ENCODE results near the gene NCOA3.
"Not testable (repeated sequence)": the region's sequence is repeated elsewhere in the genome, so short reads cannot be mapped to it uniquely, and the experiment has no call there.

Gene NCOA3

DNA sequence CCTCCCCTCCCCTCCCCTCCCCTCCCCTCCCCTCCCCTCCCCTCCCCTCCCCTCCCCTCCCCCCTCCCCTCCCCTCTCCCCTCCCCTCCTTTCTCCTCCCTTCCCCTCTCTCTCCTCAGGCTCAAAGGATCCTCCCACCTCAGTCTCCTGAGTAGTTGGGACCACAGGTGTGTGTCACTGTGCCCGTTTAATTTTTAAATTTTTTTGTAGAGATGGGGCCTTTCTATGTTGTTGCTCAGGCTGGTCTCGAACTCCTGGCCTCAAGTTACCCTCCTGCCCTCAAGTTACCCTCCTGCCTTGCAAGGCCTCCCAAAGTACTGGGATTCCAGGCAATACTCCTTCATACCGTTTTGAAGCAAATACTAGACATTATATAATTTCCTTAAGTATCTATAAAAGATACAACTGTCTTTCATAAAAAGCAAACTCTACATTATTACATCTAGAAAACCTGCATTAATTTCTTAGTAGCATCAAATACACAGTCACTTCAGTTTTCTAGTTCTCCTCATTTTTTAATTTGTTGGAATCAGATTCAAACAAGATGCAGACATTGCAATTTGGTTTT, 39.8 kb downstream of the NCOA3 start:
- no peak for DNase-seq

DNA sequence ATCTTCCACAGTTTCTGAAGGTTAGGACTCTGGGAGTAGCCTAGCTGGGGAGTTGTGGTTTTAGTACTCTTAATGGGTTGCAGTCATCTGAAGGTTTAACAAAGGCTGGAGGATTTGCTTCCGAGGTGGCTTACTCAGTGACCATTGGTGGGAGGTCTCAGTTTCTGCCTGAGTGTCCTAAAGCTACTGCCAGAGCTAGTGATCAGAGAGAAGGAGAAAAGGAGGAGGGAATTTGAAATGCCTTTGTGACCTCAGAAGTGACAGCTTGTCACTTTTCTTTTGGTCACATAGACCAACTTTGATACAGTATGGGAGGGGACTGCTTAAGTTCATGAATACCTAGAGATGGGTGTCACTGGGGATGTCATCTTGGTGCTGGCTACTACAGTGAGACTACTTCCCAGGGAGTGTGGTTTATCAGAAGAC, 41.3 kb downstream of the NCOA3 start:
- DNase-seq = no peak

DNA sequence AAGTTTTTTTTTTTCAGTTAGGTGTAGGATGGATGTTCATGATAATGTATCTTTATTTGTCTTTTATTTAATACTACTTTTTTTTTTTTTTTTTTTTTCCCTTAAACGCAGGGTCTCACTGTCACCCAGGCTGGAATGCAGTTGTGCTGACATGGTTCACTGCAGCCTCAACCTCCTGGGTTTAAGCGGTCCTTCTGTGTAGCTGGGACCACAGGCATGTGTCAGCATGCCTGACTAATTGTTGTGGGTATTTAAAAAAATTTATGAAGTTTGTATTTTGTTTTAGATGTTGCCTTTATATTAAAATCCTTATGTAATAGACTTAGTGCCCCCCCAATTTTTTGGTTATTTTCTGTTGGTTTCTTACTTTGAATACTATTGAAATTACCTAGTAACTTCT, 42.6 kb downstream of the NCOA3 start:
- DNase-seq = no peak

DNA sequence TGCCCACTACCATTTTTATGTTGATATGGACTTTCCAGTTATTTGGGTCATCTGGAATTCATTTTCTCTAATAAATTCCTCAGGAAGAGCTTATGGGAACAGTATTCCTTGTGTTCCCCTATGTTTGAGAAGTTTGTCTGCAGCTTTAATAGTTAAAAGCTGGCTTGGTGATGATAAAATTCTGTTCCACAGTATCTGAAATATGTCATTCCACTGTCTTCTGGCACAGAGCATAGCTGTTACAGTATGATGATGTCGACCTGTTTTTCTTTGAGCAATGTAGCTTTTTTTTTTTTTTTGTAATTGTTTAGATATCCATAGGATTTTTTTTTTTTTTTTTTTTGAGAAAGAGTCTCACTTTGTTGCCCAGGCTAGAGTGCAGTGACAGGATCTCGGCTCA, 43.2 kb downstream of the NCOA3 start:
- no peak for DNase-seq

DNA sequence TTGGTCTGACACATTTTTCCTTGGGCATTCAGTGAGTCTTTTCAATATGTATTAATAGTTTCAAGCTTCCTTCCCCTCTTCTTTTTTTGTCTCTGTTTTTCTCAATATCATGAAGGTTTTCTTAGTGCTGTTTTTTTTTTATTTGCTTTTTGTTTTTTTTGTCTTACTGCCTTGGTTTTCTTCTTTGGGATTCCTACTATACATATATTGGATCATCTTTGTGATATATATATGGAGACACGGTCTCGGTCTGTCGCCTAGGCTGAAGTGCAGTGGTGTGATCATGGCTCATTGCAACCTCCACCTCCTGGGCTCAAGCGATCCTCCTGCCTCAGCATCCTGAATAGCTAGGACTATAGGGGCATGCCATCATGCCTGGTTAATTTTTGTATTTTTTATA, 43.8 kb downstream of the NCOA3 start:
- DNase-seq = no peak

DNA sequence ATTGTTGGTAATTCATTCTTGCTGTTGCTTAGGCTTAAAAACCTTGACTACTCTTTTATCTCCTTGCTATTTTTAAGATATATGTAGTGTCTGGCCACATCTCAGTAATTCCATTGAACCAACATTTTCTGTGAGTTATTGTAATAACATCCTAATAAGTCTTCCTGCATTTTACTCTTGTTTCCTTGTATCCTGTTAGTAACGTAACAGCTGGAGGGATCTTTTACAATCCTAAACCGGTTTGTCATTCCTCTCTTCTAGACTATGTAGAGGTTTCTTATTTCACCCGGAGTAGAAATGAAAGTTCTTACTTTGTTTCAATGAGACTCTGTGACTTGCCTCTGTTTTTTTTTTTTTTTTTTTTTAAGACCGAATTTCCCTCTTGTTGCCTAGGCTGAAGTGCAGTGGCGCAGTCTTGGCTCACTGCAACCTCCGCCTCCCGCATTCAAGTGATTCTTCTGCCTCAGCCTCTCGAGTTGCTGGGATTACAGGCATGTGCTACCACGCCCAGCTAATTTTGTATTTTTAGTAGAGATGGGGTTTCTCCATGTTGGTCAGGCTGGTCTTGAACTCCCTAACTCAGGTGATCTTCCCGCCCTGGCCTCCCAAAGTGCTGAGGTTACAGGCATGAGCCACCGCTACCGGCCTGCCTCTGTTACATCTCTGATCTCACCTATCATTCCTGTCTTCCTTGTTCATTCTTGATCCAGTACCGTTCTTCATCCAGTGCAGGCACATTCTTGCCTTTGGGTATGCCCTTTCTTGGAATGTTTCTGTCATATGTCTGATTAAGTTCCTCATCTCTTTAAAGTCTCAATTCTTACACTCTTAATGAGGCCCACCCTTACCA, 44.7 kb downstream of the NCOA3 start:
- DNase-seq = no peak

DNA sequence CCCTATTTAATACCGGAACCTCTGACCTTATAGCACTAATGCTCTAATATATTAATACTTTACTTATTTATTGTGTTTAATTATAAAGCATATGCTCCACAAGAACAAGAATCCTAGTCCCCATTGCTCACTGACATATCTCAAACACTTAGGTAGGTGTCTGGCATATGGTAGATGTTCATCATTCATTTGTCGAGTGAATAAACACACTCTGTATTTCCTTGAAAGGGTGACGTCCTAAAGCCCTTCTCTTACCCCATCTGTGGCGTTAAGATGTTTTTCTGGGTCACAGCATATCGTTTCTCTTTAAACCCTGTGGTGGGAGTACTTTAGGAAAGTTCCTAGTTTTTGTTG, 45.3 kb downstream of the NCOA3 start:
- DNase-seq = no peak

DNA sequence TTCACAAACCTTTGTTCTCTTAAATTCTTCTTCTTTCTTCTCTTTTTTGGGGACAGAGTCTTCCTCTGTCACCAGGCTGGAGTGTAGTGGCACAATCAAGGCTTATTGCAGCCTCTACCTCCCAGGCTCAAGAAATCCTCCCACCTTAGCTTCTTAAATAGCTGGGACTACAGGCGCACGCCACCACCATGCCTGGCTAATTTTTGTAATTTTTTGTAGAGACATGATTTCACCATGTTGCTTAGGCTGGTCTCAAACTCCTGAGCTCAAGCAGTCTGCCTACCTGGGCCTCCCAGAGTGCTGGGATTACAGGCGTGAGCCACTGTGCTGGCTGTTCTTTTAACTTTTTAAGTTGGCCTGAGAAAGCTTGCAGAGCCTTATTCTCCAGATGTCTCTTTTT, 48.0 kb downstream of the NCOA3 start:
- DNase-seq = no peak

DNA sequence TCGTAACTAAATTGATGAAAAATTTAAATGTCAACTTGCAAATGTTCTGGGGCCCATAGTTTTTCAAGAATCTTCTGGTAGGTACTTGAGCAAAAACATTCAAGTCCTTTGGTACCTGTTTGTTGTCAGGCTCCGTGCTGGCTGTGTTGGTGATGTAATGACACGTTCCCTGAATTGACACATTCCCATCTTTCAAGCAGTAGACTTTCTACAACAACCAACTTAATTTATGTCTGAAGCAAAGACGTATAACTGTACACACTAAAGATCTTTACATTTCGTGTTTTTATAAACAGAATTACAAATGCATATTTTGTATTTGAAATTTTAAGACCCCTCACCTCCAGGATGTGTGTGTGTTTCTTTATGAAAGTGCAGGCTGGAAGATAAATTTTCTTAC, 49.5 kb downstream of the NCOA3 start:
- no peak for DNase-seq

DNA sequence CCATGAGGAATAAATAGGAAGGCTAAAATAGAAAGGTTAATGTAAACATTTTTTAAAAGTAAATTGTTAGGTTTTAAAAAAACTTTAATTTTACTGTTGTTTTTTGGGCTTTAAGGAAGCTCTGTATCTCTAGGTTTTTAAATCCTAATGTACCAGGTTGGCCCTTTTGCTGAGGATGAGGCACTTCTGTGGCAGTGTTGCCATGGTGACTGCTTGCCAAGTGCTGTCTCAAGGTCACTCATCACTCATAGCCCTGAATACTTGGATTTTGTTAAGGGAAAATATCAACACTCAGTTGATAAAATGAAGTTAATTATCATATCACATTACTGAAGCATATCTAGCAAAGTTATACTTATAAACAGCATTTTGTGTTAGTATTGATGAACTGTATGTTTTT, 50.2 kb downstream of the NCOA3 start:
- no peak for DNase-seq

DNA sequence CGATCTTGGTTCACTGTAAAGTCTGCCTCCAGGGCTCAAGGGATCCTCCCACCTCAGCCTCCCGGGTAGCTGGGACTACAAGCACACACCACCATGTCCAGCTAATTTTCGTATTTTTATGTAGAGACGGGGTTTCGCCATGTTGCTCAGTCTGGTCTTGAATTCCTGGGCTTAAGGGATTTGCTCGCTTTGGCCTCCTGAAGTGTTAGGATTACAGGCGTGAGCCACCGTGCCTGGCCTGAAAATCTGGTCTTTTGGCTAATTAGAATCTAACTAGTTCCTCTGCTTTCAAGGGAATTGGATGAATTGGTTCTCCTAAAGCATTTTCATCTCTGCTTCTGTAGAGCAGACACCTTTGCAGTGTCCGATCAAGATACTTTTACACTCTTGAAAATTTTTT, 51.3 kb downstream of the NCOA3 start:
- no peak for DNase-seq

DNA sequence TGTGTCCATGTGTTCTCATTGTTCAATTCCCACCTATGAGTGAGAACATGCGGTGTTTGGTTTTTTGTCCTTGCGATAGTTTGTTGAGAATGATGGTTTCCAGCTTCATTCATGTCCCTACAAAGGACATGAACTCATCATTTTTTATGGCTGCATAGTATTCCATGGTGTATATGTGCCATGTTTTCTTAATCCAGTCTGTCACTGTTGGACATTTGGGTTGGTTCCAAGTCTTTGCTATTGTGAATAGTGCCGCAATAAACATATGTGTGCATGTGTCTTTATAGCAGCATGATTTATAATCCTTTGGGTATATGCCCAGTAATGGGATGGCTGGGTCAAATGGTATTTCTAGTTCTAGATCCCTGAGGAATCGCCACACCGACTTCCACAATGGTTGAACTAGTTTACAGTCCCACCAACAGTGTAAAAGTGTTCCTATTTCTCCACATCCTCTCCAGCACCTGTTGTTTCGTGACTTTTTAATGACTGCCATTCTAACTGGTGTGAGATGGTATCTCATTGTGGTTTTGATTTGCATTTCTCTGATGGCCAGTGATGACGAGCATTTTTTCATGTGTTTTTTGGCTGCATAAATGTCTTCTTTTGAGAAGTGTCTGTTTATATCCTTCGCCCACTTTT, 52.0 kb downstream of the NCOA3 start:
- DNase-seq = not testable (repeated sequence)

DNA sequence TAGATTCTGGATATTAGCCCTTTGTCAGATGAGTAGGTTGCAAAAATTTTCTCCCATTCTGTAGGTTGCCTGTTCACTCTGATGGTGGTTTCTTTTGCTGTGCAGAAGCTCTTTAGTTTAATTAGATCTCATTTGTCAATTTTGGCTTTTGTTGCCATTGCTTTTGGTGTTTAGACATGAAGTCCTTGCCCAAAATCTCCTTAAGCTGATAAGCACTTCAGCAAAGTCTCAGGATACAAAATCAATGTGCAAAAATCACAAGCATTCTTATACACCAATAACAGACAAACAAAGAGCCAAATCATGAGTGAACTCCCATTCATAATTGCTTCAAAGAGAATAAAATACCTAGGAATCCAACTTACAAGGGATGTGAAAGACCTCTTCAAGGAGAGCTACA, 52.6 kb downstream of the NCOA3 start:
- DNase-seq = not testable (repeated sequence)

DNA sequence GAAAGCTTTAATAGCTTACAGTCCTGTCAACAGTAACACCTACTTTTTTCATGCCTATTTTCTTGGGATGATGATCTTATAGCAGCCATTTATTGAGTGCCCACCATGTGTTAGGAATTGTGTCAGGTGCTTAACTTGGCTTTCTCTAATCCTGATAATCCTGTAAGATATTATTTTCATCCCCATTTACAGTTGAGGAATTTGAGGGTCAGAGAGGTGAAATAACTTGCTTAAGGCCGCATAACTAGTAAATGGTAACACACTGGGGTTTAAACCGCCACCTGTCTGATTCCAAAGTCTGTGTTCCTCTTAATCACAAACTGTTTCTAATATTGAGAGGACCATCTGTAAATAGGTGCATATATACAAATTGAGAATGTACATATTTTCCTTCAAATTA, 55.5 kb downstream of the NCOA3 start:
- DNase-seq = no peak

DNA sequence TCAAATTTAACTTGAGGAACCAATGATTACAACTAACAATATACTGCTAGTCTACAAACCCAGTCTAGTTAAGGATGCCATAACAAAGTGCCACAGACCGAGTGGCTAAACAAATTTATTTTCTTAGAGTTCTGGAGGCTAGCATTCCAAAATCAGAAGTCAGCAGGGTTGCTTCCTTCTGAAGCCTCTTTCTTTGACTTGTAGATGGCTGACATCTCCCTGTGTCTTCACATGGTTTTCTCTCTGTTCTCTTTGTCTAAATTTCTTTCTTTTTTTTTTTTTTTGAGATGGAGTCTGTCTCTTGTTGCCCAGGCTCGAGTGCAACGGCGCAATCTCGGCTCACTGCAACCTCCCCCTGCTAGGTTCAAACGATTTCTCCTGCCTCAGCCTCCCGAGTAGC, 56.1 kb downstream of the NCOA3 start:
- no peak for DNase-seq

DNA sequence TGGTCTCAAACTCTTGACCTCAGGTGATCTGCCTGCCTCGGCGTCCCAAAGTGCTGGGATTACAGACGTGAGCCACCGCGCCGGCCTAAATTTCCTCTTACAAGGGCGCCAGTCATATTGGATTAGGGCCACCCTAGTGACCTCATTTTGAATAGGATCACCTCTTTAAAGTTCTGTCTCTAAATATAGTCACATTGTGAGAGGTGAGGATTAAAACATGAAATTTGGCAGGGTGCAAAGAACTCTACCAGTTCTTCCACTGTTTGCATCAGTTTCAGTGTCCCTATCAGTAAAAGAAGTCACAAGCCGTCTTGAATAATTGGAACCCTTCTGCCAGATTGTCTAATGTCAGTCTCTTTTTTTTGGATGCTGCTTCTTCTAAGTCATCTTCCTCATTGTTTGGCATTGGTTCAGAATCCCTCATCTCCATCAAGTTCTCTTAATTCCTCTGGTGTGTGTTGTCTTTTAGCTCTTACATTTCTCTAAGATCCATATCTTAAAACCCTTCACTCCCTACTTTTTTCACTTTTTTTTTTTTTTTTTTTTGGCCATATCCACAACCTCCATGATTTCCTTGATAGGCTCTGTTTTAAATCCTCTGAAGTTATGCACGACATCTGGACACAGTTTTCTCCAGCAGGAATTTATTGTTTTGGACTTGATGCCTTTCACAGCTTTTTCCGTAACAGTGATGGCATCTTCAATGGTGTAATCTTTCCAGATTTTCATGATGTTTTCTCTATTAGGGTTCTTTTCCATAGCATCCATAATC, 56.8 kb downstream of the NCOA3 start:
- no peak for DNase-seq

DNA sequence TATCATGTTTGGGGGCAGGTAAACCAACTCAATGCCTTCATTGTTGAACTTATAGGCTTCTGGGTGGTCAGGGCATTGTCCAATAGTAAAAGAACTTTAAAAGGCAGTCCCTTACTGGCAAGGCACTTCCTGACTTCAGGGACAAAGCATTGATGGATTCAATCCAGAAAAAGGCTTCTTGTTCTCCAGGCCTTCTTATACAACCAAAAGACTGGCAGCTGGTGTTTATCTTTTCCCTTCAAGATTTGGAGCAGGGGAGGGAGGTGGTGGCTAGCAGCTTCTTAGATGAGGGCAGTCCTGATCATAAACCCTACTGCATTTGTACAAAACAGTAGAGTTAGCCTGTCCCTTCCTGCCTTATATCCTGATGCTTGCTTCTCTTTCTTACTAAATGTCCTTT, 57.5 kb downstream of the NCOA3 start:
- DNase-seq = no peak

DNA sequence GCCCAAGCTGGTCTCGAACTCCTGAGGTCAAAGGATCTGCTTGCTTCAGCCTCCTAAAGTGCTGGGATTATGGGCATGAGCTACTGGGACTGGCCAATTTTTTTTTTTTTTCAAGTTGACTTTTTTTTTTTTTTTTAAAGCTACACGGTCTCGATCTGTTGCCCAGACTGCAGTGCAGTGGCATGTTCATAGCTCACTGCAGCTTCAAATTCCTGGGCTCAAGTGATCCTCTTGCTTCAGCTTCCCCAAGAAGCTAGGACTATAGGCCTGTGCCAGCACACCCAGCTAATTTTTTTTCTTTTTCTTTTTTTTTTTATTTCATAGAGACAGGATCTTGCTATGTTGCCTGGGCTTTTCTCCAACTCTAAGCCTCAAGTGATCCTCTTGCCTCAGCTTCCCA, 59.5 kb downstream of the NCOA3 start:
- DNase-seq = no peak

DNA sequence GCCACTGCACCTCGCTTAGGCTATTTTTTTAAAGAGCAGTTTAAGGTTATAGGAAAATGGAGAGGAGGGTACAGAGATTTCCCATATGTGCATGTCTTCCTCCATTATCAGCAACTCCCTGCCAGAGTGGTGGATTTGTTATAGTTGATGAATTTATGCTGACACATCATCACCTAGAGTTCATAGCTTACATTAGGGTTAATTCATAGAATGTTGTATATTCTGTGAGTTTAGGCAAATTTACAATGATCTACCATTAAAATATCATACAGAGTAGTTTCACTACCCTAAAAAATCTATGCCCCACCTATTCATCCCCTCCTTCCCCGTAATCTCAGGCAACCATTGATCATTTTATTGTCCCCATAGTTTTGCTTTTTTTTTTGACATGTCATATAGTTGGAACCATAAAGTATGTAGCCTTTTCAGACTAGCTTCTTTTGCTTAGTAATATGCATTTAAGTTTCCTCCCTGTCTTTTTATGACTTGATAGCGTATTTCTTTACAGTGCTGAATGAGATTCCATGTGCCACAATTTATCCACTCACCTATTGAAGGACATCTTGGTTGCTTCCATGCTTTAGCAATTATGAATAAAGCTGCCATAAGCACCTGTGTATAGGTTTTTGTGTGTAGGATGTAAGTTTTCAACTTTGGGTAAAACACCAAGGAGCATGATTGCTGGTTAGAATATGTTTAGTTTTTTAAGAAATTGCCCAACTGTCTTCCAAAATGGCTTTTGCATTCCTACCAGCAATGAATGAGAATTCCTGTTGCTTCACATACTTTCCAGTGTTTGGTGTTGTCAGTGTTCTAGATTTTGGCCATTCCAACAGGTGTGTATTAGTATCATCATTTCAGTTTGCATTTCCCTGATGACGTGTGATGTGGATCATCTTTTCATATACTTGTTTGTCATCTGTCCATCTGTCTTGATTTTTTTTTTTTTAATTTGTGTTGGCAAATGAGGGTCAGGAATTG, 60.2 kb downstream of the NCOA3 start:
- DNase-seq = no peak

DNA sequence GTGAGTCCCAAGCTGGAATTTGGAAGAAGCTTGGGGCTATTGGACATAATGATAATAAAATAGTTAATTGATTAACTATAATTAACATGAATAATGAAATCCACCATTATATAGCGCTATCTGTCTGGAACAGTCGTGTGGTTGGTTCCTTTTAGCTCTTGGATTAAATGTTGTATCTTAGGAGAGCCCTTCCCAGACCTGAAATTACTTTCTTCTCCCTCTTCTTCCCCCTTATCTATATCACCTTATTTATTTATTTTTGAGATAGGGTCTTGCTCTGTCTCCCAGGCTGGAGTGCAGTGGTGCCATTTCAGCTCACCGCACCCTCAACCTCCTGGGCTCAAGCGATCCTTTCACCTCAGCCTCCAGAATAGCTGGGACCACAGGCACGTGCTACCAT, 64.6 kb downstream of the NCOA3 start:
- no peak for DNase-seq

DNA sequence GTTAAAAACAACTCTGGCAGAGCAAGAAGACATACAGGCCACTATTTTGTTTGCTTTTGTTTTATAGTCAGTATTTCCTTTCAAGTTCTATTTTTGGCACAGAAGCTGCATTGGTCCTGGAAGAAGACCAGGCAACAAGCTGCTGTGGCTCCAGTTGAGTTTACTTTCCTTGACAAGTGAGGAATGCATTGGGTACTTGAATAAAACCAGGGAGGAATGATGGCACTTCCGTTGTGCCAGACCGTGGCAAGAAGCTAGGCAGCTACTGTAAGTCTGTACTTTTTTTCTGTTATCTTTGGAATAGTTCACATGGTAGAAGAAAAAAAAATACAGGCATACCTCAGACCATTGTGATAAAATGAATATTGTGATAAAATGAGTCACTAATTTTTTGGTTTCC, 66.3 kb downstream of the NCOA3 start:
- DNase-seq = peak in 1 of 2 experiments; percentile 36

DNA sequence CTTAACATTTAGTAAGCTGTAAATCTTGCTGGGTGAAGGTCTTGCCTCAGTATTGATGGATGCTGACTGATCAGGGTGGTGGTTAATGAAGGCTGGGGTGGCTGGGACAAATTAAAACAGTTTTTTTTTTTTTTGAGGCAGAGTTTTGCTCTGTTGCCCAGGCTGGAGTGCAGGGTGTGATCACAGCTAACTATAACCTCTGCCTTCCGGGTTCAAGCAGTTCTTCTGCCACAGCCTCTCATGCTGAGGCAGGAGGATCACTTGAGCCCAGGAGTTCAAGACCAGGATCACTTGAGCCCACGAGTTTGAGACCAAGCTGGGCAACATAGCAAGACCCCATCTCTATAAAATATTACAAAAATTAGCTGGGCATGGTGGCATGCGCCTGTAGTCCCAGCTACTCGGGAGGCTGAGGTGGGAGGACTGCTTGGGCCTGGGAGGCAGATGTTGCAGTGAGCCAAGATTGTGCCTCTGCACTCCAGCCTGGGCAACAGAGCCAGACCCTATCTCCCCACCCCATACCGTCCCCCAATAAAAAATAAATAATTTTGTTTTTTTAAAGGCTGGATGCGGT, 67.2 kb downstream of the NCOA3 start:
- no peak for DNase-seq

Data from SW 1271 (cell line).